ENCODE results near the gene IL18BP.

GRCh38 chr11:72004515-72005346, 6.0 kb downstream of the IL18BP start:
- no peak for TF ChIP-seq ZFP3 (CRISPR knock-in tag; IDR thresholded peaks at IDR 0.05)
- no peak for TF ChIP-seq GLIS3 (CRISPR knock-in tag; IDR thresholded peaks at IDR 0.05)
- TF ChIP-seq PATZ1 (CRISPR knock-in tag; IDR thresholded peaks at IDR 0.05; ENCODE audit: borderline replicate concordance): no peak
- no peak for TF ChIP-seq RARB (CRISPR knock-in tag; IDR thresholded peaks at IDR 0.05)
- no peak for TF ChIP-seq ZFP30 (CRISPR knock-in tag; IDR thresholded peaks at IDR 0.05)
- no peak for TF ChIP-seq TOX (CRISPR knock-in tag; IDR thresholded peaks at IDR 0.05; ENCODE audit: borderline replicate concordance)
- TF ChIP-seq CSRNP3 (CRISPR knock-in tag; IDR thresholded peaks at IDR 0.05): no peak
- no peak for TF ChIP-seq BACH2 (CRISPR knock-in tag; IDR thresholded peaks at IDR 0.05; ENCODE audit: borderline replicate concordance)
- TF ChIP-seq PPARA (CRISPR knock-in tag; IDR thresholded peaks at IDR 0.05; ENCODE audit: borderline replicate concordance): no peak
- TF ChIP-seq ZNF8 (CRISPR knock-in tag; IDR thresholded peaks at IDR 0.05): no peak
- no peak for TF ChIP-seq CSDC2 (CRISPR knock-in tag; IDR thresholded peaks at IDR 0.05)
